Erythroblast (primary cell): Measurements from ENCODE around the gene MBOAT7.
"Not testable (repeated sequence)": the region's sequence is repeated elsewhere in the genome, so short reads cannot be mapped to it uniquely, and the experiment has no call there.

Experiments used
- DNase-seq, 2 experiments: peaks; one replicate each; lab custom pipeline; 2025; lab: John Stamatoyannopoulos, UW
- GATA1 ChIP-seq: IDR thresholded peaks from 2 replicates; pipeline ENCODE4 v1.6.1; 2011; ENCODE audit warnings: low read depth, mild to moderate bottlenecking, control low read depth, low read length, moderate library complexity
- POLR2A ChIP-seq: IDR thresholded peaks from 2 replicates; pipeline ENCODE4 v1.6.1; 2011; ENCODE audit warnings: mild to moderate bottlenecking, low read length

The MBOAT7 gene

DNA sequence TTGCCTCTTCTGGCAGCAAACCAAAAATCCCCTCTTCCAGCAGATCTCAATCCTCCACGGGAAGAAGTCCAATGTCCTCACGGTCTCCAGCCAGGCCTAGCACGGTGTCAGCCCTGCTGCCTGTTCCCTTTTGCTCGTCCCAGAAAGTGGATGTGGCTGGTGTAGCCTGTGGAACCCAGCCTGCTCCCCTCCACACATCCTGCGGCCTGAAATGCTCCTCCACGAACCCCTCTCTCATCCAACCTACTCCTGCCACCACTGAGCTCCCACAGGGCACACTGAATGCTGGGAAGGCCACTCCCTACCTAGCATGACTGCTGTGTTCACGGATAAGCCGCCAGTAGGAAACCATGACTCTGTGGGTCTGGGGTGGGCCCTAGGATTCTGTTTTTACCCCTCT, 3.0 kb downstream of the MBOAT7 start:
- DNase-seq, result peak in 1 of 2 experiments; percentile 42
- TF ChIP-seq POLR2A (no peak), GATA1 (no peak)

DNA sequence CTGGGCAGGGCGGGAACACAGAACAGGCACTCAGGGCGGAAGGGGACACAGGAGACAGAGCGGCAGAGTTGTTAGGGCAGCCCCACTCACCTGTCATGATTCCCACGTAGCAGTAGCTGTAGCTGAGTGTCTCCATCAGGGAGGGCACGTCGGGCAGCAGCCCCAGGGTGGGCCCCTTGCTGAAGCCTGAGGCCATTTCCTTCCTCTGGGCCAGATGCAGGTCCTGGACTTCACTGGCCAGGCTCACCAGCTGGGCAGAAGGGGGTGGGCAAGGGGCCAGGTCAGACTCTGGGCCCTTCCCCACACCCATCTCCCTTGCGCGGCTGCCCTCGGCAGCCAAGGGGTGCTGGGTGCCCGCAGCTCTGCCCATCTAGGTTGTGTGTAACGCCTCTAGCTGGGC, 5.9 kb downstream of the MBOAT7 start:
- DNase-seq, result no peak
- no peak for TF ChIP-seq GATA1
- no peak for TF ChIP-seq POLR2A

DNA sequence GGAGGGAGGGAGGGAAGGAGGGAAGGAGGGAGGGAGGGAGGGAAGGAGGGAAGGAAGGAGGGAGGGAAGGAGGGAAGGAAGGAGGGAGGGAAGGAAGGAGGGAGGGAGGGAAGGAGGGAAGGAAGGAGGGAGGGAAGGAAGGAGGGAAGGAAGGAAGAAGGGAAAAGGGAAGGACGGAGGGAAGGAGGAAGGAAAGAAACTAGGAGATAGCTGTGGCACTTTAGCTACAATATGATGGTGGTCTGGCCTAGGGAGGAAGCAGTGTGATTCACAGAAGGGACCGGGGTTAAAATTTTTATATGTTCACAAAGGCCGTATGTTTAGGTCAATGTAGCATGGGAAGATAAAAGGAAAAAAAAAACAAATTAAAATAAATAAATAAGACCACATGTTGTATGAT, 7.5 kb downstream of the MBOAT7 start:
- DNase-seq, result not testable (repeated sequence)

DNA sequence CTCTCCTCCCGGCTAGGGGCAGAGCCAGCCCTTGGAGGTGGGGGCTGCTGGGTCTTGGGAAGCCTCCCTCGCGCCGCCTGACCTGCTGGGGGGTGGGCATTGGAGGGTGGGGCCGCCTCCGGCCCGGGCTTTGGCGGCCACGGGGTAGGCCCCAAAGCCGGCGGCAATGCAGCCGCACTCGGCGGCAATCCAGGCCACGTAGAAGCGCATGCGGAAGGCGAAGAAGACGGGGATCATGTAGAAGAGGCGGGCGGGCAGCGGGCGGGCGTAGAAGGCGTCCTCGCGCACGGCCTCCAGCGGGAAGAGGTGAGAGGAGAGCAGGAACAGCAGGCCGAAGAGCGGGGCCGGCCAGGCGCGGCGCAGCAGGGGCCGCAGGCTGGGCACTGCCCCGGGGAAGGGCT, 8.7 kb downstream of the MBOAT7 start:
- no peak for DNase-seq
- TF ChIP-seq POLR2A, result no peak
- no peak for TF ChIP-seq GATA1

DNA sequence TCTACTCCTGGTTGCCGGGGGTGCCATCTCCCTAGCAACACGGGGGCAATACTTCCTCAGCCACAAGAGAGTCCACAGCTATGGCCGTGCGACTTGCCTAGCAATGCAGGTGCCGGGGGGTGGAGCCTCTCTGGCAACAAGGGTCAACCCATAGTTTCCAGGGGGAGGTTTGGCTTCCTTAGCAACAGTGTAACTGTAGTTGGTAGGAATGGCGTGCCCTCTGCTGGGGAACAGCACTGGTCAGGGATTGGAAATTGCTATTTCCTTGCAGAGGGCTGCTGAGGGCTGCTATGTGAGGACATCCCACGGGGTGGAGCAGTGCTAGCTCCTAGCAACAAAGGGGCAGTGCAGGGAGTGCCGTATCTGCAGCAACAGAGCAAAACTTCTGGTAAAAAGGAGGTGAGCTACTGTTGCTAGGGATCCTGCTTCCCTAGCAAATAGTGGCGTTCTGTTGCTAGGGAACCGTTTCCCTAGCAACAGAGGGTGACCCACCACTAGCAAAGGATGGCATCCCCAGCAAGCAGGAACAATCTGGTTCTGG, 9.4 kb downstream of the MBOAT7 start:
- TF ChIP-seq POLR2A, result no peak
- no peak for TF ChIP-seq GATA1
- peak; percentile 70 to 77 for DNase-seq

DNA sequence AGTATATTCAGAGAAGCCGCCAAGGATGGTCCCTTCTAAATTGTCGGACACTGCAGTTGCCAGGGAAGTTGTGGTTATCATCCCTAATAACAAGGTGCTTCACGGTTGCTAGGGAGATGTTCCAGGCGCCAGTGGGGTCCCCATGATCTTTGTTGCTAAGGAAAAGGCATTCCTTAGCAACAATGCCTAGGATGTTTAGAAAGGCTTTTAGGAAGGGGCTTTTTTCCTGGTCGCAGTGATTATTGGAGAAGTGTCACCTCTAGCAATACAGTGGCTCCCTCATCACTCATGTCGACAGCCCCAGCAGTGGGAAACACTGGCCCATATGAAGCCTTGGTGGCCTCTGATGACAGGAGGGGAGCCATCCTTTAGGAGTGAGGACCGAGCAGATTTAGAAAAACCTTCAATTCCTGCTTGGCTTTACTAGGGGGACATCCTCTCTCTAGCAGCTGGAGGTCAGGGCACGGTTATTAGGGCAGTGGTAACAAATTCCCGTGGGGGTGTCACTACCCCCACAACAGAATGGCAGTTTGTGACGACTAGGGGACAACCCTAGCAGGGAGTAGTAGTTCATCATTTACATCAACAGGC, 10.0 kb downstream of the MBOAT7 start:
- DNase-seq, result no peak
- no peak for TF ChIP-seq POLR2A
- no peak for TF ChIP-seq GATA1

DNA sequence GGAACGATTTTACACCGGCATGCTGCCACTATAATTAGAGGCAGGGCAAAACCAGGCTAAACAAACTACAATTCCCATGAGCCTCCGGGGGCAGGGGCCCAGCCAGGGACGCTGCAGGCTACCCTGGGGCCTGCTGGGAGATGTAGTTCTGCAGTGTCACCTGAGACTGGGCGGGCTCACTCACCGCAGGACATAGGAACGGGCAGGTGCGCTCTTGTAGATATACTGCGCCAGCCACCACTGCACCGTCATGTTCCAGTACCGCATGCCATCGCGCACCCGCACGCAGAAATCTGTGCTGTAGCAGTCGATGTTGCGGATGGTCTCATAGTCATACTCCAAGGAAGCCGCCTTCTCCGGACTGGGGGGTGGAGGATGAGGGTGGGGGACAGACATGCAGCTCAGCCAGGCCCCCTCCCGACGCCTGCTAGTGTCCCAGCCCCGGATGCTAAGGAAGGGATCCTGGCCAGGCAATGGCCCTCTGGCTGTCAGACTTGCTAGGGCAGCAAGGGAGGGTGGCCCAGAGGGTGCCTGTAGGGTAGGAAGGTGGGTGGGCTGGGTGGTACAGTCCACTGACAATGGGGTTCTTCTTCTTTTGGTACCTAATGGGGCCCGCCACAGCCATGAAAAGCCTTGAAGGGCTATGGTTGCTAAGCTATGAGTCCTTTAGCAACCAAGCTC, 10.7 kb downstream of the MBOAT7 start:
- peak in 1 of 2 experiments; percentile 66 for DNase-seq
- no peak for TF ChIP-seq GATA1
- TF ChIP-seq POLR2A, result no peak

DNA sequence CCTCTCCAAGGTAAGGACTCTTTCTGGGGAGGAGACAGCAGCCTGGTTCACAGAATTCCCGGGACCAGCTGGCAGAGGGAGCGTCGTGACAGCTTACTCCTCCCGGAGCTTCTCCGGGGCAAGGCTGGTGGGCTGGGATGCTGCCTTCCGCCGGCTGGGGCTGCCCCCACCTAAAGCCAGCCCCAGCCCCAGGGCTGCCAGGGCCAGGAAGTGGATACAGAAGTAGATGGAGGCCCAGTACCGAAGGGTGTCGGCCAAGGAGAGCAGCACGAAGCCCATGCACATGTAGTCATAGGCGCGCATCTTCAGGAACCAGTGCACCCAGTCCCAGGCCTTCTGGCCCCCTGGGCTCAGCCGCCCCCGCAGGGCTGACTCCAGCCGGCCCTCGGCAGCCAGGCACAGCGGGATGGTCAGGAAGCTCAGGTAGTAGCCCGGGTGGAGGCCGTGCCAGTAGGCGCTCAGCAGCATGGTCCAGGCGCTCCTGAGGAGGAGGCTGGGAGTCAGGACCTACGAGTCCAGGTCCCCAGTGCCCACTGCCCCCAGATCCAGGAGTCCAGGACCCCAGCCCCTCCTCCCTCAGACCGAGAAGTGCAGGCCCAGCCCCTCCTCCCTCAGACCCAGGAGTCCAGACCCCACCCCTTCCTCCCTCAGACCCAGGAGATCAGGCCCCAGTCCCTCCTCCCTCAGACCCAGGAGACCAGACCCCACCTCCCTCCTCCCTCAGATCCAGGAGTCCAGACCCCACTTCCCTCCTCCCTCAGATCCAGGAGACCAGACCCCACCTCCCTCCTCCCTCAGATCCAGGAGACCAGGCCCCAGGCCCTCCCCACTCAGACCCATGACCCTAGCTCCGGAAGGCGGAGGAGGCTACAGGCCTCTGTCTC, 15.2 kb downstream of the MBOAT7 start:
- no peak for DNase-seq
- TF ChIP-seq GATA1 (no peak), POLR2A (no peak)

DNA sequence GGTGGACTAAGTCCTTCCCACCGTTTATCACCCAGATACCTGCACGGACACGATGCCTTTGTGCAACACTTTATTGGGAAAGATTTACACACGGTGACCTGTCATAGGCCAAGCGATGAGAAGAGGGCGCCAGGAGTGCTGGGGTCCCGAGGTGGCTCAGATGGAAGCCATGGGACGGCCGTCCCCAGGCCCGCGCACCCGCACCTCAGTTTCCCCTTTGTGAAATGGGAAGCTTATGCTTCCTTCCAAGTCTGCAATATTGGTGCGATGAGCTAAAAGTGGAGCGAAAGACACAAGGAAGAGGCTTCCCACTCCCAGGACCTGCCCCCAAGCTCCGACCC, 16.1 kb downstream of the MBOAT7 start:
- TF ChIP-seq POLR2A (no peak), GATA1 (no peak)
- no peak for DNase-seq

DNA sequence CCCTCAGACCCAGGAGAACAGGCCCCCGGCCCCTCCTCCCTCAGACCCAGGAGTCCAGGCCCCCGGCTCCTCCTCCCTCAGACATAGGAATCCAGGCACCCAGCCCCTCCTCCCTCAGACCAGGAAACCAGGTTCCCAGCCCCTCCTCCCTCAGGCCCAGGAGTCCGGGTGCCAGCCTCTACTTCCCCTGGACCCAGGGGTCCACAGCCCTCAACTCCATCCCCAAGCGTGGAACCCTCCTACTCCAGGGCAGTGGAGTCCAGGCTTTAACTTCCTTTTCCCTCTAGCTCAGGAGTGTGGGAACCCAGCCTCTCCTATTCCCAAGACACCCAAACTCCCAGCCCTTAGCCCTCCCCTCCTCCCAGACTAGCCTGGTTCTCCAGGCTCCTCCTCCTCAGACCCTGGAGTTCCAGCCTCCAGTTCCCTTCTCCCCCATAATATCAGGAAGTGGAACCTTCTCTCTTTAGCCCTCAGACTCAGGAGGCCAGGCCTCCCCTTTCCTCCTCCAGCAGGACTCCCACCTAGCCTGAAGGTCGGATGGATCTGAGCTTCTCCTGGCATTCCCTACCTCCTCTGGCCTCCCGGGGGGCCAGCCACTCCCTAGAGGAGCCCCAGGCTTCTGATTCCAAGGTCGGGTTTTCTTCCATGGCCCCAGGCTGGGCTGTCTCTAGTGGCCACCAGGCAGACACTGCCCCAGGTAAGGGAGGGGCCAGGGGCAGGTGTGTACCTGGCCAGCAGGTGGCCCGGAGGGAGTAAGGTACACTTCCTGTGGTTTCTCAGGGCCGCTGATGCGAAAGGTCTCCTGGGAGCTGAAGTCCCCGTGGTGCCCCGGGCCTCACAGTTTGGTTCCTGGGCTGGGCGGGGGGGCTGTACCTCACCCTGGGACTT, 16.7 kb downstream of the MBOAT7 start, which contains the start of gene TMC4:
TSS of gene TMC4 (minus strand) at position 690 of the 888 bp plus-strand sequence. CDS start at position 647, 43 bp downstream.
- TF ChIP-seq POLR2A (peak; percentile 13), GATA1 (no peak)
- DNase-seq, result no peak

DNA sequence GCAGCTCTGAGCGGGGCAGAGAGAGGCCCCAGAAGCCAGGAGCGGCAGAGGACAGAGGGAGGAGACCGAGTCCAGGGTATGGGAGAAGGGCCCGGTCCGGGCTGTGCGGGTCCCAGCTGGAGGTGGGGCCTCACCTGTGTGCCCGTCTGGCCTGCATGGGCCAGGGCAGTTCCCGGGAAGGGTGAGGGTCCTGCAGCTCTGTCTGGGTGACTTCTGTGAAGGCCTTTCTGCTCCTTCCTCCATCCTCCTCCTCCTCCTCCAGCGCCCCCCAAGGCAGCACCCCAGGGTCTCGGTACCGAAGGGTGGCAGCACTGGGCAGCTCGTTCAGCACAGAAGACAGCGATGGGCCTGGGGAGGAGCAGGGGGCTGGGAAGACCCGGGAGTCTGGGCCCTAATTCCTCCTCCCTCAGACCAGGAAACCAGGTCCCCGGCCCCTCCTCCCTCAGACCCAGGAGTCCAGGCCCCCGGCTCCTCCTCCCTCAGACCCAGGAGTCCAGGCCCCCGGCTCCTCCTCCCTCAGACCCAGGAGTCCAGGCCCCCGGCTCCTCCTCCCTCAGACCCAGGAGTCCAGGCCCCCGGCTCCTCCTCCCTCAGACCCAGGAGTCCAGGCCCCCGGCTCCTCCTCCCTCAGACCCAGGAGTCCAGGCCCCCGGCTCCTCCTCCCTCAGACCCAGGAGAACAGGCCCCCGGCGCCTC, 17.5 kb downstream of the MBOAT7 start:
- not testable (repeated sequence) for DNase-seq

DNA sequence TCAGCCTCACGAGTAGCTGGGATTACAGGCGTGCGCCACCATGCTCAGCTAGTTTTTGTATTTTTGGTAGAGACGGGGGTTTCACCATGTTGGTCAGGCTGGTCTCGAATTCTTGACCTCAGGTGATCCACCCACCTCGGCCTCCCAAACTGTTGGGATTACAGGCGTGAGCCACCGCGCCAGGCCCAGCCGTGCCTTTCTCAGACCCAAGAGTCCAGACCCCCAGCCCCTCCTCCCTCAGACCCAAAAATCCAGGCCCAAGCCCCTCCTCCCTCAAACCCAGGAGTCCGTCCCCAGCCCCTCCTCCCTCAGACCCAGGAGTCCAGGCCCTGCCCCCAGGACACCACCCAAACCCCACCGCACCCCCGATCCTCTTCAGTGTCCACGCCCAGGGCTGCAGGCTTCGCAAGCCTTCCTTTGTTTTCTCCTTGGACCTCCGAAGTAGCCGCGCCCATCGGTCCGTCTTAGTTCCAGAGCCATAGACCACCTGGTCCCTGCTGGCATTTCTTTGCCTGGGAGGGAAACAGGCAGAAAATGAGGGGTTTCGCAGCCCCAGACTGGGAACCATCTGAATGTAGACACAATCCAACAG, 20.1 kb downstream of the MBOAT7 start:
- DNase-seq, result no peak
- TF ChIP-seq POLR2A, result no peak
- TF ChIP-seq GATA1, result no peak
